Heart right ventricle (tissue), 16 donors: Measurements from ENCODE around the gene GTF2IRD1. TPM values are rescaled to one million over a fixed set of nuclear protein-coding genes. Genes with fewer than 3 reads are reported as not detected.

Experiments used
- ATAC-seq, 8 donors: fragments of 200-7000 bp; cut with Tn5 transposase; one replicate each; pipeline ENCODE4 v1.9.1; 2020; ENCODE audit warnings: mild to moderate bottlenecking in 8 of 8, moderate library complexity in 8 of 8, moderate number of reproducible peaks in 1 of 8
- DNase-seq, 2 donors: peaks; one replicate each; pipeline ENCODE4 v3.0.0-alpha.2; 2020
- H3K27ac ChIP-seq, 10 donors: fragments of 200-600 bp; sonication (generic) in 2 of 10; one replicate each; pipeline versions ENCODE4 v1.5.0 to v1.8.0; 2020 to 2022; ENCODE audit warnings: mild to moderate bottlenecking in 3 of 10
- H3K27me3 ChIP-seq, 7 donors: fragments of 200-600 bp; one replicate each; pipeline ENCODE4 v1.8.0; 2021 to 2022; ENCODE audit warnings: mild to moderate bottlenecking in 2 of 7
- H3K36me3 ChIP-seq, 9 donors: fragments of 200-600 bp; sonication (generic) in 1 of 9; one replicate each; pipeline versions ENCODE4 v1.5.0 to v1.8.0; 2020 to 2022; ENCODE audit warnings: mild to moderate bottlenecking in 2 of 9
- H3K4me1 ChIP-seq, 9 donors: fragments of 200-600 bp; sonication (generic) in 1 of 9; one replicate each; pipeline versions ENCODE4 v1.5.0 to v1.8.0; 2020 to 2022; ENCODE audit warnings: mild to moderate bottlenecking in 4 of 9
- H3K4me3 ChIP-seq, 10 donors: fragments of 200-600 bp; sonication (generic) in 2 of 10; one replicate each; pipeline versions ENCODE4 v1.5.0 to v1.8.0; 2020 to 2022; ENCODE audit warnings: mild to moderate bottlenecking in 7 of 10, moderate library complexity in 2 of 10
- H3K9me3 ChIP-seq, 11 donors: fragments of 200-600 bp in 10 of 11; sonication (generic) in 2 of 11; one replicate each; pipeline versions ENCODE4 v1.5.0 to v1.8.0; 2013 to 2022; ENCODE audit warnings: mild to moderate bottlenecking in 2 of 11, control low read depth in 1 of 11, moderate library complexity in 1 of 11
- WGBS, 2 donors: extraction: QIAGEN DNeasy Blood & Tissue Kit; methylation state at CpG; one replicate each; pipeline ENCODE4 v1.1.7; 2013; ENCODE audit warnings: inconsistent platforms in 1 of 2; 5-methylcytosine and 5-hydroxymethylcytosine counted together
- intact Hi-C, 10 donors: fragments of 100-400 bp; cut with DNase I; formaldehyde crosslinking; loops; one replicate each; pipeline versions ENCODE4 v1.11.1 to v1.14.2; 2022
- polyA plus RNA-seq, 2 donors: library from polyadenylated mRNA; stranded (reverse); fragments of 200-250 nt; gene quantifications; one replicate each; pipeline ENCODE4 v1.2.3, GENCODE V29; 2013
- total RNA-seq, 10 donors: library from RNA; stranded (reverse); fragmentation: NEBNext Ultra II Directional in 3 of 10; extraction: Animal tissue kit (Norgen Biotek cat#: 25700) in 3 of 10; gene quantifications; one replicate each; pipeline versions ENCODE4 v1.2.1 to v1.2.4, GENCODE V29; 2021 to 2023
- TF ChIP-seq, protein P1 (sequence below), 9 donors: fragments of 200-600 bp; sonication (generic) in 2 of 9; IDR thresholded peaks; one replicate each; pipeline versions ENCODE4 v1.5.0 to v1.8.0; 2021 to 2022; ENCODE audit warnings: antibody characterized with exemption in 9 of 9, mild to moderate bottlenecking in 5 of 9, moderate library complexity in 1 of 9
- donor health status: Arrhythmogenic right ventricular cardiomyopathy.
- donor health status: ischemic (EF 13 %, LVEDD 7.1; RV severe dilation, severe dysfunction).
- donor health status: healthy with polysubstance abuse.
- donor health status: DM: no; HTN: yes; CAD: no.
- donor health status: DM: no; HTN: no; CAD: no.
- donor health status: ischemic (EF 25% LVEDD 6.9; RV normal size, moderate dysfunction).
- donor health status: ischemic (EF 25% LVEDD 5.7; RV mildly dilated, moderate dysfunction).
- donor health status: healthy.
- donor health status: DM: yes; HTN: yes; CAD: no.
- donor health status: Ischemic cardiomyopathy.
- donor health status: ischemic (EF 35%, LVEDD 5.7; RV mildly dilated, moderate dysfunction).
- donor health status: nonischemic (EF 11% LVEDD 7.7; RV severe dilation, severe dysfunction).
- donor health status: DM: yes; HTN: yes; CAD: no.
- donor health status: PGD.
- donor health status: ischemic (EF 29% LVEDD 5.4; RV normal size, mild dysfunction).
- donor health status: nonischemic (EF 23%, LVEDD 6.1; RV moderate dilation, normal function).

GTF2IRD1 gene
- total and polyA plus RNA-seq, 12 donors: 11.7 to 36.6 (median 18.0) TPM

GRCh38 chr7:74519395-74519794 lies 65.7 kb downstream of the GTF2IRD1 start:
- TF ChIP-seq, protein P1, sequence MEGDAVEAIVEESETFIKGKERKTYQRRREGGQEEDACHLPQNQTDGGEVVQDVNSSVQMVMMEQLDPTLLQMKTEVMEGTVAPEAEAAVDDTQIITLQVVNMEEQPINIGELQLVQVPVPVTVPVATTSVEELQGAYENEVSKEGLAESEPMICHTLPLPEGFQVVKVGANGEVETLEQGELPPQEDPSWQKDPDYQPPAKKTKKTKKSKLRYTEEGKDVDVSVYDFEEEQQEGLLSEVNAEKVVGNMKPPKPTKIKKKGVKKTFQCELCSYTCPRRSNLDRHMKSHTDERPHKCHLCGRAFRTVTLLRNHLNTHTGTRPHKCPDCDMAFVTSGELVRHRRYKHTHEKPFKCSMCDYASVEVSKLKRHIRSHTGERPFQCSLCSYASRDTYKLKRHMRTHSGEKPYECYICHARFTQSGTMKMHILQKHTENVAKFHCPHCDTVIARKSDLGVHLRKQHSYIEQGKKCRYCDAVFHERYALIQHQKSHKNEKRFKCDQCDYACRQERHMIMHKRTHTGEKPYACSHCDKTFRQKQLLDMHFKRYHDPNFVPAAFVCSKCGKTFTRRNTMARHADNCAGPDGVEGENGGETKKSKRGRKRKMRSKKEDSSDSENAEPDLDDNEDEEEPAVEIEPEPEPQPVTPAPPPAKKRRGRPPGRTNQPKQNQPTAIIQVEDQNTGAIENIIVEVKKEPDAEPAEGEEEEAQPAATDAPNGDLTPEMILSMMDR (IDR thresholded peaks at IDR 0.05): no peak
- H3K27me3 ChIP-seq: no peaks in the 10 kb centered on the region
- ATAC-seq: no peak
- DNase-seq: no peak
- intact Hi-C loops: loop anchor here in 1 of 10 donors (5.0 kb wide), 1 partner anchor 67 kb away; the partner anchor contains the start of gene GTF2IRD1
- peaks cover 0 to 13% (median 0%) of the 10 kb centered on the region in 11 donors for H3K9me3 ChIP-seq
- peaks cover 0 to 14% (median 8%) of the 10 kb centered on the region in 9 donors for H3K4me1 ChIP-seq
- H3K27ac ChIP-seq: no peak overlapping the region
- H3K36me3 ChIP-seq: peaks cover 0 to 61% (median 4%) of the 10 kb centered on the region in 9 donors
- H3K4me3 ChIP-seq: no peak overlapping the region
- WGBS, 2 donors: 97 to 98% methylated on average over 14 of the region's 14 CpGs

GRCh38 chr7:74521855-74522254 lies 68.1 kb downstream of the GTF2IRD1 start:
- Histone ChIP-seq H3K27ac (no peak overlapping the region), H3K4me3 (no peak overlapping the region), H3K36me3 (peaks cover 0 to 69% (median 5%) of the 10 kb centered on the region in 9 donors), H3K27me3 (no peaks in the 10 kb centered on the region), H3K4me1 (no peaks in the 10 kb centered on the region), H3K9me3 (peaks cover 0 to 13% (median 0%) of the 10 kb centered on the region in 11 donors)
- intact Hi-C loops: no loop called here
- 98 to 99% methylated on average over 10 of the region's 10 CpGs for WGBS, 2 donors
- ATAC-seq: no peak
- DNase-seq: no peak
- TF ChIP-seq, protein P1 (IDR thresholded peaks at IDR 0.05): no peak

DNA sequence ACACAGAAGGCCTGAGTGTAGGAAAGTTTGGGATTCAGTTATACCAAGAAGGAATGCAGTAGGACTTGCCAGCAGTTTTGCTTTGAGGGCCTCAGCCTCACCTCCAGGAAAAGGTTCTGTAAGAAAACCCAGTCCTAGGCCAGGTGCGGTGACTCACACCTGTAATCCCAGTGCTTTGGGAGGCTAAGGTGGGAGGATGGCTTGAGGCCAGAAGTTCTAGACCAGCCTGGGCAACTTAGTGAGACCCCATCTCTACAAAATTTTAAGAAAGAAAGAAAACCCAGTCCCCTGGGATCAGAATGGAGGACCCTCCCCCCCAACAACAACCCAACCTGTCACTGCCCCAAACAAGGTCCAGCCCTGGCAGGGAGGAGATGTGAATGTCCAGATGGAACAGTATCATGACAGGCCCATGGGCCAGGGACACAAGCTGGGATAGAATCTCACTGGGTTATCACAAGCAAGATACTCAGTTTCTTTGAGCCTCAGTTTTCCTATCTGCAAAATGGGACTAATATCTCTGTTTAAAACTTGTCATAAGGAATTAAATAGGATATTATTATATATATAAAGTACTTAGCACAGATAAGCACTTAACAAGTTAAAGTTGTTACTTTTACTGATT lies 68.7 kb downstream of the GTF2IRD1 start:
- Histone ChIP-seq H3K27me3 (no peaks in the 10 kb centered on the region), H3K36me3 (peaks cover 0 to 69% (median 5%) of the 10 kb centered on the region in 9 donors), H3K4me3 (no peak overlapping the region), H3K4me1 (no peaks in the 10 kb centered on the region), H3K27ac (no peak overlapping the region), H3K9me3 (peaks cover 0 to 13% (median 0%) of the 10 kb centered on the region in 11 donors)
- DNase-seq (no peak), ATAC-seq (no peak)
- intact Hi-C loops: no loop called here
- TF ChIP-seq, protein P1 (IDR thresholded peaks at IDR 0.05): no peak
- WGBS, 2 donors: 93 to 100% methylated on average over 1 of the region's 1 CpG

DNA sequence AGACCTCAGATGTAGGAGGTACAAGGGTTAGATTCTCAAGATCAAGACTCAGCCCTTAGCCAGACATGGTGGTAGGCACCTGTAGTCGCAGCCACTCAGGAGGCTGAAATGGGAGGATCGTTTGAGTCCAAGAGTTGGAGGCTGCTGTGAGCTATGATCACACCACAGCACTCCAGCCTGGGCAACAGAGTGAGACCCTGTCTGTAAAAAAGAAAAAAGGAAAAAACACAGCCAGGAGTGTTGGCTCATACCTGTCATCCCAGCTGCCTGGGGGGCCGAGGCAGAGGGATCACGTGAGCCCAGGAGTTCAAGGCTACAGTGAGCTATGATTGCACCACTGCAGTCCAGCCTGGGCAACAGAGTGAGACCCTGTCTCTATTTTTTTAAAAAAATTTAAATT lies 69.3 kb downstream of the GTF2IRD1 start:
- no peak for DNase-seq
- TF ChIP-seq, protein P1 (IDR thresholded peaks at IDR 0.05): no peak
- ATAC-seq: no peak
- Histone ChIP-seq H3K4me3 (no peak overlapping the region), H3K27ac (no peak overlapping the region), H3K9me3 (peaks cover 0 to 13% (median 0%) of the 10 kb centered on the region in 11 donors), H3K4me1 (no peaks in the 10 kb centered on the region), H3K27me3 (no peaks in the 10 kb centered on the region), H3K36me3 (peaks cover 0 to 65% (median 5%) of the 10 kb centered on the region in 9 donors)
- intact Hi-C loops: no loop called here
- 95 to 99% methylated on average over 4 of the region's 4 CpGs for WGBS, 2 donors
